ENCODE results near the gene ZDHHC18.
"Not testable (repeated sequence)": the region's sequence is repeated elsewhere in the genome, so short reads cannot be mapped to it uniquely, and the experiment has no call there.

Gene ZDHHC18

GRCh38 chr1:26862781-26863684 is 36.5 kb downstream of the ZDHHC18 start, which contains the start of gene SFN:
SFN (plus strand) TSS chr1:26863149; CDS start chr1:26863213, 64 bp downstream.
- no peak for DNase-seq

GRCh38 chr1:26863685-26864077 is 37.2 kb downstream of the ZDHHC18 start:
- DNase-seq: no peak

DNA sequence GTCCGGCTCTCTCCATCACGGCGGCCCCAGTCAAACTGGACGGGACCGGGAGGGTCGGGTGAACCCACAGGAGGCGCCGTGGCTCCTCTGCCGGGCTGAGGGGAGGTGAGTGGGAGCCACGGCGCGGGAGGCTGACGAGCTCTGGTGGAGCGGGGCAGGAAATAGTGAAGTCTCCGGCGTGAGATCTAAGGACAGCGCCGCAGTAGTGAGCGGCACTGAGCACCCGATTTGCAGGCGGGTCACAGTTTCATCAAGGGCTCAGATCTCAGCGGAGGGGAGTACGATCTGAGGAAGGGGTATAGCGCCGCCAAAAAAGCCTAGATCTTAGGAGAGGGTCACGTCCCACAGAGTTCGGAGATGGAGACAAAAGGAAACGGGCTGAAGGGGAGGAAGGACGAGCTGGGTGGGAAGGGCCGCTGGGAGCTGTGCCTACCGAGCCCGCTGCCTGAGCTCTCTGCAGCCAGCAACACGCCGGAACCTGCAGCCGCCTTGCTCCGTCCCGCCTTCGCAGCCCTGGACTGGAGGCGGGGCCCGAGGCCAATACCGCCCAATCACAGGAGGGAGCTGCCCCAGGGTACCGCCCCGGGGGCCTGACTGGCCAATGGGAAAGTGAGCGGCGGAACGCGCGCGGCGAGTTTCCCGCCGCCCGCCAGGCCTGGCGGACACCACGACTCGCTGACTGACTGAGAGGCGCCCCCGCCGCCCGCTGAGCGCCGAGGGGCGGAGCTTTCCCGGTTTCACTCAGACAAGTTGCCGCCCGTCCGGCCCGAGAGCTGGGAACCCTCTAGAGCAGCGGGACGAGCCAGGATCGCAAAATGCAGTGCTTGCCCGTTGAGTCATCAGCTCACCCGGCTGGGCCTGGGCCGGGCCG is 38.4 kb downstream of the ZDHHC18 start:
- DNase-seq: peak; percentile 97

- not testable (repeated sequence) for DNase-seq
Observed at GRCh38 chr1:26873097-26873496, 46.6 kb downstream of the ZDHHC18 start.

GRCh38 chr1:26874896-26875295 is 48.4 kb downstream of the ZDHHC18 start:
- DNase-seq: no peak

DNA sequence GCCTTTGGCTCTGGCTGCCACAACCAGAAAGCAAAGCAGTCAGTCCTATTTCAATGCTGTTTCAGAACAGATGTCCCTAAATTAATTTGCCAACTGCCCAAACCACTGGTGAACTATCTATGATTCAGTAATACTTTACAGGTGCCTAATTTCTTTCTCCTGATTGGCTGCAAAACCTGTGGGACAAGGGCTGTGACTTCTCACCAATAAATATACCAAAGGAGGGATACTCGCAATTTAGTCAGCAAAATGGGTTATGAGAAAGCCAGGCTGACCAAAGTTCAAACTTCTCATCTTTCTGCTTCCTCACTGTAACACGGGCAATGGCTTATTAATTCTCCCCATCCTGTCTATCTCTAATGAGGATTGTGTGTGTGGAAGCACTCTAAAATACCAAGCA is 50.8 kb downstream of the ZDHHC18 start:
- no peak for DNase-seq

DNA sequence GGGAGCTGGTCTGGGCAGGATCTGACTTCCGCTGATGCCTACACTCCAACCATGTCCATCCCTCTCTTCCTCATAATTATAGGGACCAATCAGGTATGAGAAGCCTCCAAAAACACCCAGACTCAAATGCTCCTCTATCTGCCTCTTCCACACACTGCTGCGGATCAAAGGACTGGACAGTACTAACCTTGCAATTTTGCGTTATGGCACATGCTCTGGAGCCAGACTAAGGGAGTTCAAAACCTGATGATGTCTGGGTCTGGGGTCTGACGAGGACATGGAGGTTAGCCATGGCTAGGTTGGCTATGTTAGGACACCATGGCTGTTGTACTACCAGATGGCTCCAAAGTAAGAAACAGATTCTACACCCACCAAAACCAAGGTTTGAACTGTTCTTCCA is 53.3 kb downstream of the ZDHHC18 start:
- no peak for DNase-seq

DNA sequence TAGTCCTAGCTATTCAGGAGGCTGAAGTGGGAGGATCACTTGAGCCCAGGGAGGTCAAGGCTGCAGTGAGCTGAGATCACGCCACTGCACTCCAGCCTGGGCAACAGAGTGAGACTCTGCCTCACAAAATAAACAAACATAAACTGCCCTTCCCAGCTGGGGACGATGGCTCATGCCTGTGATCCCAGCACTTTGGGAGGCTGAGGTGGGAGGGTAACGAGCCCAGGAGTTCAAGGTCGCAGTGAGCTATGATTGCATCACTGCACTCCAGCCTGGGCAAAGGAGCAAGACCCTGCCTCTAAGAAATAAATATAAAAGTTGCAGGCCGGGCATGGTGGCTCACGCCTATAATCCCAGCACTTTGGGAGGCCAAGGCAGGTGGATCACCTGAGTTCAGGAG is 55.1 kb downstream of the ZDHHC18 start:
- DNase-seq: not testable (repeated sequence)

GRCh38 chr1:26882696-26883463 is 56.4 kb downstream of the ZDHHC18 start:
- no peak for DNase-seq

GRCh38 chr1:26887125-26887524 is 60.6 kb downstream of the ZDHHC18 start:
- no peak for DNase-seq

DNA sequence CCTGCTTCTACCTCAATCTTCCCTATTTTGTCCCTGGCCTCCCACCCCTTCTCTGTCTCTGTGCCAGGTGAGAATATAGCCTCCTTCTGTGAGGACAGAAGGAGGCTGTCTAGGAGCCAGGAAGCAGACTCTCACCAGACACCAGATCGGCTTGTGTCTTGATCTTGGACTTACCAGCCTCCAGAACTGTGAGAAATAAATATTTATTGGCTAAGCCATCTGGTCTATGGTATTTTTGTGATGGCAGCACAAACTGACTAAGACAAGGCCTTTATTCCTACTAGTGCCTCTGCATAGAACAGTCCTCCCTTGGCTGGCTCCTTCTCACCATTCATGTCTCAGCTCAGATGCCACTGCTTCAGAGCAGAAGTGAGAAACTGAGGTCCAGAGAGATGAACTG is 61.7 kb downstream of the ZDHHC18 start:
- DNase-seq: no peak

DNA sequence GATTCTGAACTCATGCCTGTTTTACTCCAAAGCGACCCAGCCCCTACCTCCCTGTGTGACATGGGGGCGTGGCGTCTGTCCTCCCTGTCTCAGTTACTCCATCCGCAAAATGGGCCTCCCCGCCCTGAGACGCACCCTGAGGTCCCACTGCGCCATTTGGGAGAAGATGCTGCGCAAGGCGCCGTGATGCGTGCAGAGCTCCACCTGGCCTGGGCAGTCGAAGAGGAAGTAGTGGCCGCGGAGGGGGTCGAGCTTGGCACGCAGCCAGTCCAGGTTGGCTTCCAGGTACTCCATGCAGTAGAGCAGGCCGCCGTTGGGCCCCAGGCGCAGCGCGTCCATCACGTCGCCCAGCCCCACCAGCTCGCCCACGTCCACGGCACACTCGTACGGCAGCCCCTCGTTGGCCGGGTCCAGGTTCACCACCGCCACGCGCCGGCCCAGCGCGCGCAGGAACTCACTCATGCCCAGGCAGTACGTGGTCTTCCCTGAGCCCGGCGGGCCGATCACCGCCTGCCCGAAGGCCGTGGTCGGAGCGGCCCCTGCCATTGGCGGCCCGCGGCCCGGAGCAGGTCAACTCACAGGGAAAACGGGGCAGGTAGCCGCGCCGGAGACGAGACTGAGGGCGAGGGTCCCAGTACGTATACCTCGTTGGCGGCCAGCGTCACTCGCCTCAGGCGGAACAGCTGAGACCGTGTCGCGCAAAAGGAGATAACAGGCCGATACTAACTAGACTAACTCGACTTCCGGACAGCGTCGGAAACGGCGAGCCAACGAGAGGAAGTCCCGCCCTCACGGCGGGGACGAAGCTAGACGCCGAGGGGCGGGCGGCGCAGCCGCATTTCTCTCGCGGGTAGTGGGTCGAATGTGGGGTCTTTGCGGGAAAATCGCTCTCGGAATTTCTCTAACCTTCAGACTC is 63.3 kb downstream of the ZDHHC18 start, which contains the start of gene GPN2:
Gene GPN2, minus strand, starts transcription at position 733 of the 916 bp plus-strand sequence. Its CDS starts 187 bp downstream, at position 546.
- DNase-seq: peak; percentile 30

DNA sequence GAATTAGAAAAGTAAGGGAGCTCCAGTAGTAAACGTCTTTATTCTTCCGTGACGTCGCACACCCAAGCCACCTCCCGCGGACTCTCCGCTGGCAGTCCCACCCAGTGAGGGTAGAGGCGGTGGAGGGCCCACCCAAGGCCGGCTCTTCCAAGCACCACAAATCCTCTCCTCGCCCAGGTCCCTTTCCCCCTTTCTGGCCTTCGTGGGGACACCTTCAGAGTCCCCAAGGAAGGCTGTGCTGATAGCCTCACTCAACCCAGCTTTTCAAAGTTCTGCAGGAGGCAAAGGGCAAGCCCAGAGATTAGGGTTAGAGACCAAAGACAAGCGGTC is 63.9 kb downstream of the ZDHHC18 start:
- no peak for DNase-seq

GRCh38 chr1:26894263-26894662 is 67.8 kb downstream of the ZDHHC18 start:
- DNase-seq: no peak

GRCh38 chr1:26897351-26897750 is 70.9 kb downstream of the ZDHHC18 start:
- DNase-seq: no peak

- DNase-seq: peak; percentile 84
Observed at GRCh38 chr1:26900001-26900814, 73.7 kb downstream of the ZDHHC18 start, which contains the start of gene GPATCH3. GPATCH3 (minus strand) TSS chr1:26900467; CDS start chr1:26900442, 25 bp downstream.

DNA sequence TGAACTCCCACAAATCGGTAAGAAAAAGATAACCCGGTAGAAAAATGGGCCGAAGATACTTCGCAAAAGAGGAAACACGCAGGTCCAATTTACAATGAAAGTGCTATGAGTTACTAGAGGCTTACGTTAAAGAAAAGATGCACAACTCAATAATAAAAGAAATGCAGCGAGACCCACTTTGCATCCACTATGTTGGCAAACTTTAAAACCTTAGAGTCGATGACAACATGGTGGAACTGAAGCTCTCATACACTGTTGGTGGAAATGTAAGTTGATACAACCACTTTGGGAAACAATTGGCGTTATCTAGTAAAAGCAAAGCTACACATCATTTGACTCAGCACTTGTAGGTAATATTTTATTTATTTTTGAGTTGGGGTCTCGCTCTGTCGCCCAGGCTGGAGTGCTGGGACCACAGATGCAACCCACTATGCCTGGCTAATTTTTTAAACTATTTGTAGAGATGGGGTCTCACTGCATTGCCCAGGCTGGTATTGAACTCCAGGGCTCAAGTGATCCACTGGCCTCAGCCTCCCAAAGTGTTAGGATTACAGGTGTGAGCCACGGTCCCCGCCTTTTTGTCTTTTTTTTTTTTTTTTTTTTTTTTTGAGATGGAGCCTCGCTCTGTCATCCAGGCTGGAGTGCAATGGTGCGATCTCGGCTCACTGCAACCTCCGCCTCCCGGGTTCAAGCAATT is 74.5 kb downstream of the ZDHHC18 start:
- DNase-seq: no peak

Data from NCI-H446 treated with DMSO at 0.1 percent for 48 hours (cell line).